Neural cell (in vitro differentiated cells): ENCODE data around the gene IGFBP7.

Experiments
- CTCF ChIP-seq: fragments of 450-650 bp; IDR thresholded peaks from 2 replicates; pipeline ENCODE4 v1.5.1; 2014; ENCODE audit warnings: antibody characterized with exemption, mild to moderate bottlenecking, moderate library complexity; ENCODE audit not compliant: poor library complexity, severe bottlenecking
- EZH2 ChIP-seq: fragments of 200-600, 300-800 bp; shearing (Covaris generic), sonication (generic); IDR thresholded peaks from 2 replicates; pipeline ENCODE4 v1.6.1; 2014; ENCODE audit warnings: antibody characterized with exemption, low read length, borderline replicate concordance, mild to moderate bottlenecking; ENCODE audit not compliant: insufficient read depth, poor library complexity, severe bottlenecking
- MXI1 ChIP-seq: fragments of 450-650 bp; conservative IDR thresholded peaks from 2 replicates; pipeline ENCODE4 v1.6.1; 2014; ENCODE audit warnings: antibody characterized with exemption, mild to moderate bottlenecking; ENCODE audit not compliant: poor library complexity, severe bottlenecking

- TF ChIP-seq CTCF (no peak), MXI1 (no peak), EZH2 (no peak)
These were observed 44.3 kb downstream of the IGFBP7 start for GRCh38 chr4:57065730-57066482.
